KMS-11 (cell line): ENCODE measurements around the gene GSTO2.
A peak's percentile ranks its signal among the peaks of the same experiment; 100 is the strongest.

Experiments used
- H2AFZ ChIP-seq: fragments of 200-600 bp; sonication (generic); 2 replicates; pipeline ENCODE4 v1.6.1; 2016; ENCODE audit warnings: antibody characterized with exemption, mixed run types, low read depth
- H3K27ac ChIP-seq: fragments of 200-600 bp; sonication (generic); 2 replicates; pipeline ENCODE4 v1.6.1; 2016; ENCODE audit warnings: mild to moderate bottlenecking, mixed run types
- H3K27me3 ChIP-seq: fragments of 200-600 bp; sonication (generic); 2 replicates; pipeline ENCODE4 v1.6.1; 2017; ENCODE audit warnings: mild to moderate bottlenecking, low read depth, mixed run types, moderate library complexity; ENCODE audit not compliant: insufficient read depth
- H3K36me3 ChIP-seq: fragments of 200-600 bp; sonication (generic); 2 replicates; pipeline ENCODE4 v1.6.1; 2017; ENCODE audit warnings: mild to moderate bottlenecking, mixed run types; ENCODE audit not compliant: insufficient read depth
- H3K4me1 ChIP-seq: fragments of 200-600 bp; sonication (generic); 2 replicates; pipeline ENCODE4 v1.6.1; 2016; ENCODE audit warnings: mild to moderate bottlenecking, low read depth, mixed run types; ENCODE audit not compliant: poor library complexity, severe bottlenecking
- H3K4me2 ChIP-seq: fragments of 200-600 bp; sonication (generic); 2 replicates; pipeline ENCODE4 v1.7.0; 2016; ENCODE audit warnings: mild to moderate bottlenecking, mixed run types
- H3K4me3 ChIP-seq: fragments of 200-600 bp; sonication (generic); IDR thresholded peaks from 2 replicates; pipeline ENCODE4 v1.6.1; 2017; ENCODE audit warnings: low read depth, low read length, mixed read lengths; ENCODE audit not compliant: insufficient read depth
- H3K79me2 ChIP-seq: fragments of 200-600 bp; sonication (generic); 2 replicates; pipeline ENCODE4 v1.6.1; 2016; ENCODE audit warnings: low read depth, mixed run types; ENCODE audit not compliant: insufficient read depth
- H3K9ac ChIP-seq: fragments of 200-600 bp; sonication (generic); 2 replicates; pipeline ENCODE4 v1.6.1; 2016; ENCODE audit warnings: mild to moderate bottlenecking, mixed run types
- H4K20me1 ChIP-seq: fragments of 200-600 bp; sonication (generic); 2 replicates; pipeline ENCODE4 v1.6.1; 2016; ENCODE audit warnings: mild to moderate bottlenecking, mixed run types; ENCODE audit not compliant: insufficient read depth
- TF ChIP-seq, protein P1 (sequence below): fragments of 200-600 bp; sonication (generic); conservative IDR thresholded peaks from 2 replicates; pipeline ENCODE4 v1.6.1; 2017; ENCODE audit warnings: low read depth, mild to moderate bottlenecking, antibody characterized with exemption, low read length, moderate library complexity, mixed read lengths

Gene GSTO2

GRCh38 chr10:104273286-104273685, 4.3 kb downstream of the GSTO2 start:
- no peak overlapping the region for H3K4me3 ChIP-seq
- H3K27me3 ChIP-seq: no peaks in the 10 kb centered on the region
- no peaks in the 10 kb centered on the region for H3K36me3 ChIP-seq
- TF ChIP-seq, protein P1, sequence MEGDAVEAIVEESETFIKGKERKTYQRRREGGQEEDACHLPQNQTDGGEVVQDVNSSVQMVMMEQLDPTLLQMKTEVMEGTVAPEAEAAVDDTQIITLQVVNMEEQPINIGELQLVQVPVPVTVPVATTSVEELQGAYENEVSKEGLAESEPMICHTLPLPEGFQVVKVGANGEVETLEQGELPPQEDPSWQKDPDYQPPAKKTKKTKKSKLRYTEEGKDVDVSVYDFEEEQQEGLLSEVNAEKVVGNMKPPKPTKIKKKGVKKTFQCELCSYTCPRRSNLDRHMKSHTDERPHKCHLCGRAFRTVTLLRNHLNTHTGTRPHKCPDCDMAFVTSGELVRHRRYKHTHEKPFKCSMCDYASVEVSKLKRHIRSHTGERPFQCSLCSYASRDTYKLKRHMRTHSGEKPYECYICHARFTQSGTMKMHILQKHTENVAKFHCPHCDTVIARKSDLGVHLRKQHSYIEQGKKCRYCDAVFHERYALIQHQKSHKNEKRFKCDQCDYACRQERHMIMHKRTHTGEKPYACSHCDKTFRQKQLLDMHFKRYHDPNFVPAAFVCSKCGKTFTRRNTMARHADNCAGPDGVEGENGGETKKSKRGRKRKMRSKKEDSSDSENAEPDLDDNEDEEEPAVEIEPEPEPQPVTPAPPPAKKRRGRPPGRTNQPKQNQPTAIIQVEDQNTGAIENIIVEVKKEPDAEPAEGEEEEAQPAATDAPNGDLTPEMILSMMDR: no peak
- peaks cover 4% of the 10 kb centered on the region for H3K4me1 ChIP-seq
- no peak overlapping the region for H3K9ac ChIP-seq
- no peaks in the 10 kb centered on the region for H4K20me1 ChIP-seq
- H3K27ac ChIP-seq: no peak overlapping the region
- no peak overlapping the region for H2AFZ ChIP-seq
- H3K79me2 ChIP-seq: peaks cover 4% of the 10 kb centered on the region
- H3K4me2 ChIP-seq: no peak overlapping the region

DNA sequence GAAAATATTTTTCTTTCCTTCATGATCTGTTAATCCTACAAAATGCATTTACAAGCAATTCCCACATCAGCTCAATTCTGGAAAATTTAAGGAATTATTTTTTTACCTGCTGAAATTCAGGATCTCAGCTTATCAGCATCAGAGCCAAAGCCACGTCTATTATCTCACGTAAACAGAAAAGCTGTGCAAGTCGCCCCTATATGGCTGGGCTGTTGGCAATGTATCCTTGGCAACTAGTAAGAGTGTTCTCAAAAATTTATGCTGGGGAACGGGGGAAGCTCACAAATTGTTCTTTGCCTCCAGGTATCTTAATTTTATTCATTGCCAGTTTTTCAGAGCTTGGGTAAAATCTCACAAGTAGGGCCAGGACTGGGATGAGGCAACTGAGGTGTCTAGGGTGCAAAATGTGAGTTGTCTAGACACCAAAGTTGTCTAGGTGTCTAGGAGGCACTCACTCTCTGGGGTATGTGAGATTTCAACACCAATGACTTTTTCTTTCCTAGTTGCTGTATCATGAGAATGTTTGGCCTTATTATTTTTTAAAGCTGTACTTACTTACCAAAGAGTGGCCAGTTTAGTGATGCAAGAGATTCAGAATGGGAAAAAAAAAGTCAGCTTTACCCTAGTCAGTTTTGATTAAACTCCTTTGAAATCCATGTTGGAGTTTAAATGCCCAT, 5.1 kb downstream of the GSTO2 start:
- H3K79me2 ChIP-seq: no peaks in the 10 kb centered on the region
- no peak overlapping the region for H3K27ac ChIP-seq
- TF ChIP-seq, protein P1: no peak
- no peak overlapping the region; the same call in 1 of the 2 replicates for H3K9ac ChIP-seq
- peak overlapping the region; percentile 77; the same call in 1 of the 2 replicates for H3K4me2 ChIP-seq
- H3K4me3 ChIP-seq: no peak overlapping the region
- H3K27me3 ChIP-seq: no peaks in the 10 kb centered on the region
- no peaks in the 10 kb centered on the region for H3K36me3 ChIP-seq
- H2AFZ ChIP-seq: peak overlapping the region; percentile 90
- no peaks in the 10 kb centered on the region for H4K20me1 ChIP-seq
- peaks cover 4% of the 10 kb centered on the region for H3K4me1 ChIP-seq

GRCh38 chr10:104274762-104275721, 6.1 kb downstream of the GSTO2 start:
- TF ChIP-seq, protein P1: peak; percentile 85
- H3K4me1 ChIP-seq: peaks cover 4% of the 10 kb centered on the region
- H3K4me2 ChIP-seq: peak overlapping the region; percentile 77
- peak overlapping the region; percentile 90 for H2AFZ ChIP-seq
- H4K20me1 ChIP-seq: no peaks in the 10 kb centered on the region
- no peaks in the 10 kb centered on the region for H3K79me2 ChIP-seq
- H3K27me3 ChIP-seq: no peaks in the 10 kb centered on the region
- H3K4me3 ChIP-seq: no peak overlapping the region
- H3K27ac ChIP-seq: no peak overlapping the region
- no peaks in the 10 kb centered on the region for H3K36me3 ChIP-seq
- H3K9ac ChIP-seq: peak overlapping the region; percentile 8; the same call in 1 of the 2 replicates

DNA sequence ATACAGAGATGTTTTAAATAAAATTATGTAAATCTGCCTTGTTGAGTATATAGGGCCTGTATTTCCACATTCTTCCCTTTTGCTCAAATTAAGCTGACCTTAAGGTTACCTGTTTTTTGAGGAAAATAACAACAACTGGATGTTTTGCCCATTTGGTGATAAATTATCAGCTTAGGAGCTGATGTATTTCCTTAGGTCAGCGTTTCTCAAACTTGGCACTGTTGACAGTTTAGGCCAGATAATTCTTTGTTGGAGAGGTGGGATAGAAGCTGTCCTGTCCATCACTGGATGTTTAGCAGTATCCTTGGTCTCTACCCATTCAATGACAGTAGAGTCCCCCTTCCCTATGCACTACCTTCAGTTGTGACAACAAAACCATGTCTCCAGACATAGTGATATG, 7.2 kb downstream of the GSTO2 start:
- no peaks in the 10 kb centered on the region for H3K36me3 ChIP-seq
- H3K27ac ChIP-seq: no peak overlapping the region
- H3K9ac ChIP-seq: no peak overlapping the region
- no peaks in the 10 kb centered on the region for H3K27me3 ChIP-seq
- no peak overlapping the region for H2AFZ ChIP-seq
- no peaks in the 10 kb centered on the region for H3K79me2 ChIP-seq
- H4K20me1 ChIP-seq: no peaks in the 10 kb centered on the region
- peaks cover 4% of the 10 kb centered on the region for H3K4me1 ChIP-seq
- TF ChIP-seq, protein P1: no peak
- H3K4me3 ChIP-seq: no peak overlapping the region
- no peak overlapping the region for H3K4me2 ChIP-seq
